GM19238 (cell line): ENCODE measurements around the gene ASPN.

Source experiments
- DNase-seq: peaks from one replicate; pipeline ENCODE4 v3.0.0; 2011; ENCODE audit warnings: low spot score; ENCODE audit not compliant: insufficient read length

The ASPN gene

GRCh38 chr9:92476962-92477361 is 5.3 kb downstream of the ASPN start:
- DNase-seq: no peak

DNA sequence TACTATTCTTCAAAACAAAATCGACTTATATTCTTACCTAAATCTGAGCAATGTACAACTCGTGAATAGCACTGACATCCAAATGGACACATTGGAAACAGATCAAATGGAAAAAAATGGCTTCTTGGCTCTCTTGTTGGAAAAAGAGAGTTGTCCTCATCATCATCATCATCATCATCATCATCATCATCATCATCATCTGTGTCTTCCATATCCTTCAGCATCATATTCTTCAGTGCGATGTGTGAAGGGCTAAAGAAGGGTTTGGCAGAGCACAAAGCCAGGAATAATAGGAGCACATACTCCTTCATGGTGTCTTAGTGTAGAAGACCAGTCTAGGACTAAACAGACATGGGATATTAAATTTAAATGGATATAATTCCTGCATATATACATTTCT is 7.7 kb downstream of the ASPN start:
- DNase-seq: no peak

- no peak for DNase-seq
These were observed 14.1 kb downstream of the ASPN start for GRCh38 chr9:92468206-92468605.

- DNase-seq: no peak
These were observed 14.8 kb downstream of the ASPN start for GRCh38 chr9:92467511-92467910.

GRCh38 chr9:92467041-92467440 is 15.3 kb downstream of the ASPN start:
- no peak for DNase-seq

DNA sequence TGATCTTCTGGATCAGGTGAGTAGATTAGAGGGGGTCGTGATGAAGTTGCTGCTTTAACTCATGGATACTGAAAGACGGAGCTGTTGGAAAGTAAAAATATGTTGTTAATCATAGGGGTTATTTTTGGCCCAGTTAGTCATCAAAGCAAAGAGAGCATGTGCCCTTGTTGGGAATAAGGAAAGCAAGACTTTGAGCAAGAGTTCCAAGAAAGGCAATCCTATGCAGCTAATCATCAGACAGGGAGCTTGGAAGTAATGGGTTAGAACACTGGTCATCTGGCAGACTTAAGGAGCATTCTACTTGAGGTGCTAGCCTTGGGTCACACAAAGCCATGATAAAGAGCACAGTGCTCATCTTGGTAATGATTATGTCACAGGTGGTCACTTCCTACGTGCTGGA is 18.3 kb downstream of the ASPN start:
- DNase-seq: no peak

- no peak for DNase-seq
These were observed 18.9 kb downstream of the ASPN start for GRCh38 chr9:92463387-92463786.

GRCh38 chr9:92457576-92457975 is 24.7 kb downstream of the ASPN start:
- no peak for DNase-seq

GRCh38 chr9:92455217-92455616 is 27.1 kb downstream of the ASPN start:
- DNase-seq: no peak

- no peak for DNase-seq
These were observed 35.8 kb downstream of the ASPN start for GRCh38 chr9:92446536-92446935.

GRCh38 chr9:92444841-92445240 is 37.5 kb downstream of the ASPN start:
- no peak for DNase-seq

- DNase-seq: no peak
These were observed 41.6 kb downstream of the ASPN start for GRCh38 chr9:92440751-92441046.

DNA sequence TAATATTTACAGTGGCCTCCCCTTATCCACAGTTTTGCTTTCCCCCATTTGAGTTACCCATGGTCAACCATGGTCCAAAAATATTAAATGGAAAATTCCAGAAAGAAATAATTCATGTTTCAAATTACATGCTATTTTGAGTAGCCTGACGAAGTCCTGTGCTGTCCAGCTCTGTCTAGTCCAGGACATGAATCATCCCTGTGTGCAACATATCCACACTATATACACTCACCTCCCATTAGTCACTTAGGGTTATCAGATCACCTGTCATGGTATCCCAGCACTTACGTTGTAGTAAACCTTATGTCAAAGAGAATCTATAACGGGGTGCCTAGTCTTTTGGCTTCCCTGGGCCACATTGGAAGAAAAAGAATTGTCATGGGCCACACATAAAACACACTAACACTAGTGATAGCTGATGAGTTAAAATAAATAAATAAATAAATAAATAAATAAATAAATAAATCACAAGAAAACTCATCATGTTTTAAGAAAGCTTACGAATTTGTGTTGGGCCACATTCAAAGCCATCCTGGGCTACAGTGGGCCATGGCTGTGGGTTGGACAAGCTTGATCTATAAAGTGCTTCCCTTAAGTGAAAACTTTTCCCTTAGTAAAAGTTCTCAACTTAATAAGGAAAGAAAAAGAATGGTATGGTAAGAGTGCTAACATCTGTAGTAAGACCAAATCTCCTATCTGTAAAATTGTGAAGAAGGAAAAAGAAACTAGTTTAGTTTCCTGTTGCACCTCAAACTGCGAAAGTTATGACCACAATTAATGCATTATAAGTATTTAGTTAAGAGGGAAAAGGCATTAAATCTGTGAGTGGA is 42.2 kb downstream of the ASPN start:
- DNase-seq: no peak

DNA sequence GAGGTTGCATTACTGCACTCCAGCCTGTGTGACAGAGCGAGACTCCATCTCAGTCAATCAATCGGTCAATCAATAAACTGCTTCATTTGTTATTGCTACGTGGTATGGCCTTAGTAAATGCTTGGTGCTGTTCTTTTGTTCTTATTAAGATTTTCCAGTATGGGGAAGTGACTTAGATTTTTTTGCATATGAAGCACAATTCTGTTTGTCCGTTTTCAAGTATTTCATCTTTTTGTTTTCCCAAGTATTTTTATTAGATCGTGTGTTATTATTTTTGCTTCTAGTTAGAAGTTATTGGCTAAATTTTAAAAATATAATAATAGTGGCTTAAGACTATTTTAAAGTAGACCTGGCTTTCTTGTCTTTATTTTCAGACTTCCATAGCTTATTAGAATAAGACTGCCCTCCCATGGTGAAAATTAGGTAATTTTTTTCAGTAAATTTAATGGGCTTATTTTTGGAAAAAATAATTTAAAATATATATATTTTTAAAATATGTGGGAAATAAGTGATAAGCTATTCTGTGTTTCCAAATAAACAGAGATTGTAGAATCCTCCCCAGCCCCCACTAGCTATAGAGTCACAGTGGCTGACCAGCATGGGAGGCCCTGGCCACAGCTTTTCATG is 43.3 kb downstream of the ASPN start:
- no peak for DNase-seq

DNA sequence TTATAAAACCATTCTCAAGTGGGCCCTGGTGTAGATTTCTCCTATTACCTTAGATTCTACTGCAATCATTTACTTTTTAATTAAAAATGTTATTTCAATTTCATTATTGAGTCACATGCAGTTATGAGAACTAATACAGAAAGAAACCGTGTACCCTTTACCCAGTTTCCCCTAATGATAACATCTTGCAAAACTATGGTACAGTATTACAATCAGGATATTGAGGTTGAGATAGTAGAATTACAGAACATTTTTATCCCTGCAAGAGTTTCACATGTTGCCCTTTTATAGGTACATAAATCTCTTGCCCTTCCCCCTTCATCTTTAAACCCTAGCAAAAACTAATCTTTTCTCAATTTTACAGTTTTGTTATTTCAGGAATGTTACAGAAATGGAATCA is 47.0 kb downstream of the ASPN start:
- DNase-seq: no peak

DNA sequence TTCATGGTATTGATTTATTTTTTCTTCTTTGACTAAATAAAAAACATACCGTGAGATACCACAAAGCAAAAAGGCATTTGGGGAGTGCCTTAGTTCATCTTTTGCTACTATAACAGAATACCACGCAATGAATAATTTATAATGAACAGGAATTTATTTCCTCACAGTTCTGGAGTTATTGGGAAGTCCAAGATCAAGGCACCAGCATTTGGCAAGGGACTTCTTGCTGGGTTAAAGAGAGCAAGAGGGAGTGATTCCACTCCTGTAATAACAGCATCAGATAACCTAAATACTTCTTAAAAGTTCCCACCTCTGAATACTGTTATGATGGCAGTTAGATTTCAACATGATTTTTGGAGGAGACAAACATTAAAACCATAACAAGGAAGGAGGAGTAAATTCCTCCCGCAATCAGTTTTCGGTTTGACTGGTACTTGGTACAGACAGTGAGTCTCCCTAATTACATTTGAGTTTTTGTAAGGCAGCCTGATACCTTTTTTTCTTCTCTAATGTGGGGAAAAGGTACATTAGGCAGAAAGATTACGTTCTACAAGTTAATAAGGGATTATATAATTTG is 49.2 kb downstream of the ASPN start:
- no peak for DNase-seq

- DNase-seq: no peak
These were observed 50.0 kb downstream of the ASPN start for GRCh38 chr9:92432350-92432749.

DNA sequence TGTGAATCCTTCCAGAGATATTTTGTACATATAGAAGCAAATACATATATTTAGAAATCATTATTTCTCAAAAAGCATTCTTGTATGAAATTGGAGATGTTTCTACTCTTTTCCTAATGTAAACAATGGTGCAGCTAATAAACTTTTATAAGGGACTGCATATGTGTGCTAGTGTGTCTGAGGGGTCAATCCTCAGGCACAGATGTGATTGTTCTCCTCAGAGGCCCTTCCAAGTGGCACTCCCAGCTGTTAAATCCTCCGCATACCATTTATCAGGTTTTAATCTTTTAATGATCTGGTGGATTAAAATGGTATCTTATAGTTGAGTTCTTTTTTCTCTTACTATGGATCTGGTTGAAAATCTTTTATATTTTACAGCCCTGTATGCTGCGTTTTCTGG is 52.5 kb downstream of the ASPN start:
- DNase-seq: no peak

DNA sequence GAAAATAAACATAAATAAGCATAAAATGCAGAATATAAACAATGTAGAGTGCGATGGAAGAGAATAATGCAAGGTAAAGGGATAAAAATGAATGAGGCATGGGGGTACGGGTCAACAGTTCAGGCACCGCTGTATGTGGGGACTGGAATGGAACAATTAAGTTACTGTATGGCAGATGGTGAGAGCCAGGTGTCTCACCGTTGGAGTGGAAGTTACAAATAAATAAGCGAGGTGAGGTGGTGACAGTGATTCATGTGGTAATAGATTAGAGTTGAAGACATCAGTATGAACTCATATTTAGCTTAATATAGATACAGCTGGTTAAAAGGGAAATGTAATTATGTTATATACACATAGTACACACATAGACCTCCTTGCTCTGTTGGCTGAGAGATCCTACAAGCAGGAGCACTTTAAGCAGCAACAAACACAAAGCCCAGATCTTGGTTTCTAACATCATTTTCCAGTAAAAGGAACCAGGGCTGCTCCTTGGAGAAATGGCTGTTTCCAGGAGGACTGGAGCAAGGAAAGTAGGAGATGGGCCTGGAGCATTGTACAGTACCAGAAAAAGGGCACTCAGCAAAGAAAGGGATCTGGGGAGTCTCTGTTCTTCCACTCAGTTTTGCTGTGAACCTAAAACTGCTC is 55.7 kb downstream of the ASPN start:
- no peak for DNase-seq

DNA sequence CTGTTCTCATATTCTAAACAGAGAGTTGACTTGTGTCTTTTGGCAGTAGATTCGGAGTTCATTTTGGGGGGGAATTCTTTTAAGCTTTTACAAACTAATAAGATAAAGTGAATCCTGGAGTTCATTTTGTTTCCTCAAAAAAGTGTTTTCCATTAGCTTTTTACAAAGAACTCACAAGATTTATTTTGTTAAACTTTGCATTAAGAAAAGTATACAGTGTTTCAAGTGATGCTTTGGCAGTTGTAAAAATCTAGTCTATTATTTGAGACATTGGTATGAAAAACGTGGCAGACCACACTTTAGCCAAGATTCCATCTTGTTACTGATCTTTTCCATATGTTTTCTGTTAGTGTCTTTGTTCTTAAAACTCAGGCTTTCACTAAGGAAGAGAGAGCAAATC is 56.8 kb downstream of the ASPN start:
- DNase-seq: no peak

GRCh38 chr9:92424340-92424739 is 58.0 kb downstream of the ASPN start, which contains the start of gene OMD:
Gene OMD (minus strand): TSS chr9:92424471. CDS start chr9:92417558, 6,913 bp downstream.
- no peak for DNase-seq

DNA sequence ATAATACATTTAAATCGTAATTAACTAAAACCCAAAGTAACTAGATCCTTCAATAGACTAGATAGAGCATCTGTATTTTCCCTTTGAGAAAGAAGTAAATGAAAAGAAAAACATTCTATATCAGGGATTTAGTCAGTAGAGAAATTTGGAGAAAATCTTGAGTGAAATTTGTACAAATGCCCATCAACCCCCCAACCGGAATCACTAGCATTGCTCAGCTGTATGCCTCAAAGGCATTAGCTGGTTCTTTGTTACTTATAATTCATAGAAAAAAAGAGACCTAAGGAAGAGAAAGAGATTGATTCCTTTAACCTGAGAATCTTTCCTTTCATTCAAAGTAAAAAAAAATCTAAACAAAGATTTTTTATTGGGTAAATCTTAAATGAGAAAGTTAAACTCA is 58.7 kb downstream of the ASPN start:
- no peak for DNase-seq
